T-cell (primary cell): ENCODE results near the gene ING1. TPM values are rescaled to one million over a fixed set of nuclear protein-coding genes. Genes with fewer than 3 reads are reported as not detected.
"Not testable (repeated sequence)": the region's sequence is repeated elsewhere in the genome, so short reads cannot be mapped to it uniquely, and the experiment has no call there.

ENCODE experiments used
- ATAC-seq, 4 experiments: fragments of 200-7000 bp in 3 of 4; fragments of 150-1000 bp in 1 of 4; cut with Tn5 transposase; replicated peaks in 1 of 4; 1 replicate in 3 of 4; 2 replicates in 1 of 4; pipeline ENCODE4 v1.10.0; 2021; ENCODE audit warnings: moderate library complexity in 3 of 4, mild to moderate bottlenecking in 2 of 4, moderate number of reproducible peaks in 1 of 4
- CTCF ChIA-PET, 2 donors: fragments of 300-600 bp; sonication (Branson Sonifier 250); formaldehyde crosslinking; loops; one replicate each; lab custom pipeline; 2022; ENCODE audit warnings: antibody characterized with exemption in 2 of 2; lab: Charles Lee
- POLR2A ChIA-PET, 2 donors: fragments of 300-600 bp; sonication (Branson Sonifier 250); formaldehyde crosslinking; loops; one replicate each; lab custom pipeline; 2022; ENCODE audit warnings: antibody characterized with exemption in 2 of 2; lab: Charles Lee
- DNase-seq, 35 experiments: peaks; one replicate each; pipeline versions ENCODE4 v3.0.0 to v3.0.0-alpha.2; 2013 to 2023
- H3K27ac ChIP-seq: one replicate; pipeline ENCODE4 v1.5.1; 2013; ENCODE audit warnings: low read length
- H3K27me3 ChIP-seq, 2 experiments: replicated peaks in 1 of 2; 1 replicate in 1 of 2; 2 replicates in 1 of 2; pipeline versions ENCODE4 v1.6.1 to v1.7.0; 2013; ENCODE audit warnings: low read length in 1 of 2, mixed read lengths in 1 of 2; ENCODE audit not compliant: control insufficient read depth in 2 of 2, insufficient read depth in 2 of 2; ENCODE audit errors: extremely low read depth in 1 of 2
- H3K36me3 ChIP-seq, 2 donors: 1 replicate in 1 of 2; 2 replicates in 1 of 2; pipeline versions ENCODE4 v1.6.1 to v1.7.0; 2013; ENCODE audit warnings: low read length in 1 of 2; ENCODE audit not compliant: control insufficient read depth in 2 of 2, insufficient read depth in 1 of 2; ENCODE audit errors: extremely low read depth in 1 of 2
- H3K4me1 ChIP-seq, 2 experiments: 1 replicate in 1 of 2; 2 replicates in 1 of 2; pipeline versions ENCODE4 v1.6.1 to v1.7.0; 2013; ENCODE audit warnings: low read length in 2 of 2, mixed read lengths in 1 of 2; ENCODE audit not compliant: insufficient read depth in 2 of 2, control insufficient read depth in 1 of 2; ENCODE audit errors: extremely low read depth in 1 of 2
- H3K4me3 ChIP-seq, 2 donors: 1 replicate in 1 of 2; 2 replicates in 1 of 2; pipeline versions ENCODE4 v1.5.1 to v1.7.0; 2013; ENCODE audit warnings: mild to moderate bottlenecking in 2 of 2, low read length in 1 of 2, moderate library complexity in 1 of 2; ENCODE audit not compliant: control insufficient read depth in 1 of 2; ENCODE audit errors: extremely low read depth in 1 of 2
- H3K9me3 ChIP-seq: 2 replicates; pipeline ENCODE4 v1.7.0; 2013
- H3K27ac Mint-ChIP-seq, 2 donors: one replicate each; pipeline ENCODE4 v1.8.0; 2020 to 2021; ENCODE audit warnings: mild to moderate bottlenecking in 2 of 2, mixed read lengths in 2 of 2
- H3K27me3 Mint-ChIP-seq, 2 donors: one replicate each; pipeline ENCODE4 v1.8.0; 2021 to 2022; ENCODE audit warnings: mixed read lengths in 2 of 2
- H3K36me3 Mint-ChIP-seq: one replicate; pipeline ENCODE4 v1.8.0; 2021; ENCODE audit warnings: mixed read lengths
- H3K4me1 Mint-ChIP-seq, 3 donors: one replicate each; pipeline ENCODE4 v1.8.0; 2020 to 2022; ENCODE audit warnings: mixed read lengths in 3 of 3, mild to moderate bottlenecking in 1 of 3
- H3K4me3 Mint-ChIP-seq, 3 donors: one replicate each; pipeline ENCODE4 v1.8.0; 2020 to 2022; ENCODE audit warnings: mild to moderate bottlenecking in 3 of 3, mixed read lengths in 3 of 3, moderate library complexity in 3 of 3
- H3K9me3 Mint-ChIP-seq, 3 donors: one replicate each; pipeline ENCODE4 v1.8.0; 2020 to 2022; ENCODE audit warnings: mixed read lengths in 3 of 3
- WGBS: methylation state at CpG from one replicate; pipeline ENCODE4 v1.1.5; 2013; ENCODE audit warnings: missing lambda C conversion rate; ENCODE audit not compliant: insufficient coverage; 5-methylcytosine and 5-hydroxymethylcytosine counted together
- total RNA-seq, 35 experiments: library from RNA in 6 of 35; stranded (reverse) in 6 of 35; fragments of 120-200 nt in 1 of 35; gene quantifications; one replicate each; pipeline versions ENCODE4 v1.2.1 to v1.2.4 and lab custom pipeline; 2013 to 2026

The ING1 gene
- total RNA-seq, 5 donors from 2014 or later (not counting 1 experiment from before 2014, with no cell fraction given): 9.9 to 29.4 (median 25.8) TPM

GRCh38 chr13:110689041-110689440, 24.5 kb upstream of the ING1 start:
- Mint-ChIP-seq H3K27ac (peak overlapping the region in 1 of 2 donors; percentile 6), H3K9me3 (no peaks in the 10 kb centered on the region), H3K4me1 (peaks cover 0 to 7% (median 3%) of the 10 kb centered on the region in 3 donors), H3K4me3 (no peak overlapping the region), H3K36me3 (peaks cover 26% of the 10 kb centered on the region), H3K27me3 (no peaks in the 10 kb centered on the region)
- CTCF ChIA-PET: no interaction called here
- WGBS: 96% methylated on average over 7 of the region's 9 CpGs
- DNase-seq (no peak), ATAC-seq (no peak)
- Histone ChIP-seq H3K27me3 (no peaks in the 10 kb centered on the region), H3K4me3 (no peak overlapping the region), H3K4me1 (no peaks in the 10 kb centered on the region), H3K36me3 (peaks cover 16 to 42% of the 10 kb centered on the region in 2 donors), H3K9me3 (no peaks in the 10 kb centered on the region), H3K27ac (no peak overlapping the region)
- POLR2A ChIA-PET: no interaction called here

DNA sequence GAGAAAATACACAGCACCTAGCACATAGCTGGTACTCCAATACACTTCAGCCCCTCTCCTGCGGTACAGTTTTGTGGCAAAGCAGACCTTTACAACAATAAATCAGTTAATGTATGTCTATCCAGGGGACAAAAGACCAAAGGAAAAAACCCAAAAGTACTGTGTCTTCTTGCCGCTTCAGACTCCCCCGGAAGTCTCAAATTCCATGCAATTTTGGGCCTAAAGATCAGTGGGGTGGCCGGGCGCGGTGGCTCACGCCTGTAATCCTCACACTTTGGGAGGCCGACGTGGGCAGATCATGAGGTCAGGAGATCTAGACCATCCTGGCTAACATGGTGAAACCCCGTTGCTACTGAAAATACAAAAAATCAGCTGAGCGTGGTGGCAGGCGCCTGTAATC, 23.8 kb upstream of the ING1 start:
- ChIA-PET CTCF (no interaction called here), POLR2A (no interaction called here)
- Mint-ChIP-seq H3K4me3 (no peak overlapping the region), H3K27me3 (no peaks in the 10 kb centered on the region), H3K9me3 (no peaks in the 10 kb centered on the region), H3K27ac (no peak overlapping the region), H3K4me1 (peaks cover 0 to 7% (median 3%) of the 10 kb centered on the region in 3 donors), H3K36me3 (peaks cover 26% of the 10 kb centered on the region)
- Histone ChIP-seq H3K4me3 (no peak overlapping the region), H3K9me3 (no peaks in the 10 kb centered on the region), H3K27ac (no peak overlapping the region), H3K27me3 (no peaks in the 10 kb centered on the region), H3K36me3 (peaks cover 16 to 42% of the 10 kb centered on the region in 2 donors), H3K4me1 (no peaks in the 10 kb centered on the region)
- WGBS: 85% methylated on average over 12 of the region's 12 CpGs
- DNase-seq (no peak), ATAC-seq (no peak)

- ChIA-PET CTCF (no interaction called here), POLR2A (interaction anchor here in 1 of 2 donors (0.6 kb wide), 1 partner anchor 528 kb away, joined by 4 read pairs; no protein-coding TSS in a partner anchor)
- H3K9me3 Mint-ChIP-seq: no peaks in the 10 kb centered on the region
- no peak overlapping the region for H3K27ac Mint-ChIP-seq
- H3K4me1 Mint-ChIP-seq: peaks cover 0 to 7% (median 0%) of the 10 kb centered on the region in 3 donors
- H3K36me3 Mint-ChIP-seq: peaks cover 20% of the 10 kb centered on the region
- ATAC-seq: no peak
- no peak overlapping the region for H3K27ac ChIP-seq
- H3K4me1 ChIP-seq: no peaks in the 10 kb centered on the region
- H3K36me3 ChIP-seq: peaks cover 16 to 40% of the 10 kb centered on the region in 2 donors
- over 99% methylated on average over 8 of the region's 8 CpGs for WGBS
- no peak for DNase-seq
- no peaks in the 10 kb centered on the region for H3K27me3 ChIP-seq
- no peaks in the 10 kb centered on the region for H3K9me3 ChIP-seq
- no peak overlapping the region for H3K4me3 Mint-ChIP-seq
- H3K4me3 ChIP-seq: no peak overlapping the region
- no peaks in the 10 kb centered on the region for H3K27me3 Mint-ChIP-seq
Measured at GRCh38 chr13:110690516-110690915, 23.0 kb upstream of the ING1 start.

DNA sequence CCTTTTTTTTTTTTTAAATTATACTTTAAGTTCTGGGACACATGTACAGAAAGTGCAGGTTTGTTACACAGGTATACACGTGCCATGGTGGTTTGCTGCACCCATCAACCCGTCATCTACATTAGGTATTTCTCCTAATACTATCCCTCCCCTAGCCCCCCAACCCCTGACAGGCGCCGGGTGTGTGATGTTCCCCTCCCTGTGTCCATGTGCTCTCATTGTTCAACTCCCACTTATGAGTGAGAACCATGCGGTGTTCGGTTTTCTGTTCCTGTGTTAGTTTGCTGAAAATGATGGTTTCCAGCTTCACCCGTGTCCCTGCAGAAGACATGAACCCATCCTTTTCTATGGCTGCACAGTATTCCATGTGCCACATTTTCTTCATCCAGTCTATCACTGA, 17.7 kb upstream of the ING1 start:
- H3K27ac ChIP-seq, DNase-seq, H3K27me3 Mint-ChIP-seq, H3K9me3 Mint-ChIP-seq, H3K9me3 ChIP-seq, H3K4me3 ChIP-seq, H3K4me3 Mint-ChIP-seq, ATAC-seq, H3K4me1 ChIP-seq, CTCF ChIA-PET, H3K27me3 ChIP-seq, POLR2A ChIA-PET, H3K27ac Mint-ChIP-seq: not testable (repeated sequence)
- Mint-ChIP-seq H3K36me3 (peaks cover 37% of the 10 kb centered on the region), H3K4me1 (peaks cover 15 to 29% (median 23%) of the 10 kb centered on the region in 3 donors)
- WGBS: 100% methylated on average over 2 of the region's 7 CpGs
- peaks cover 17 to 53% of the 10 kb centered on the region in 2 donors for H3K36me3 ChIP-seq

GRCh38 chr13:110696776-110697175, 16.7 kb upstream of the ING1 start:
- CTCF ChIA-PET: no interaction called here
- Histone ChIP-seq H3K36me3 (peaks cover 17 to 59% of the 10 kb centered on the region in 2 donors), H3K9me3 (no peaks in the 10 kb centered on the region), H3K27ac (no peak overlapping the region), H3K4me3 (no peak overlapping the region), H3K4me1 (peaks cover 0 to 7% of the 10 kb centered on the region in 2 experiments), H3K27me3 (no peaks in the 10 kb centered on the region)
- no peaks in the 10 kb centered on the region for H3K27me3 Mint-ChIP-seq
- H3K36me3 Mint-ChIP-seq: peaks cover 37% of the 10 kb centered on the region
- ATAC-seq: no peak
- H3K27ac Mint-ChIP-seq: no peak overlapping the region
- no peak overlapping the region for H3K4me3 Mint-ChIP-seq
- peaks cover 19 to 32% (median 28%) of the 10 kb centered on the region in 3 donors for H3K4me1 Mint-ChIP-seq
- no peak for DNase-seq
- H3K9me3 Mint-ChIP-seq: no peaks in the 10 kb centered on the region
- POLR2A ChIA-PET: no interaction called here
- 94% methylated on average over 9 of the region's 10 CpGs for WGBS

GRCh38 chr13:110697842-110698241, 15.7 kb upstream of the ING1 start:
- ChIA-PET POLR2A (no interaction called here), CTCF (no interaction called here)
- H3K4me3 ChIP-seq: no peak overlapping the region
- ATAC-seq: no peak
- no peaks in the 10 kb centered on the region for H3K27me3 Mint-ChIP-seq
- peaks cover 0 to 15% of the 10 kb centered on the region in 2 experiments for H3K4me1 ChIP-seq
- no peaks in the 10 kb centered on the region for H3K27me3 ChIP-seq
- H3K4me3 Mint-ChIP-seq: no peak overlapping the region
- no peak for DNase-seq
- H3K36me3 Mint-ChIP-seq: peaks cover 44% of the 10 kb centered on the region
- peaks cover 17 to 68% of the 10 kb centered on the region in 2 donors for H3K36me3 ChIP-seq
- H3K9me3 ChIP-seq: no peaks in the 10 kb centered on the region
- no CpG with 5 or more reads among the region's 4 CpGs for WGBS
- peaks cover 29 to 41% (median 37%) of the 10 kb centered on the region in 3 donors for H3K4me1 Mint-ChIP-seq
- H3K27ac ChIP-seq: no peak overlapping the region
- H3K9me3 Mint-ChIP-seq: no peaks in the 10 kb centered on the region
- no peak overlapping the region for H3K27ac Mint-ChIP-seq

DNA sequence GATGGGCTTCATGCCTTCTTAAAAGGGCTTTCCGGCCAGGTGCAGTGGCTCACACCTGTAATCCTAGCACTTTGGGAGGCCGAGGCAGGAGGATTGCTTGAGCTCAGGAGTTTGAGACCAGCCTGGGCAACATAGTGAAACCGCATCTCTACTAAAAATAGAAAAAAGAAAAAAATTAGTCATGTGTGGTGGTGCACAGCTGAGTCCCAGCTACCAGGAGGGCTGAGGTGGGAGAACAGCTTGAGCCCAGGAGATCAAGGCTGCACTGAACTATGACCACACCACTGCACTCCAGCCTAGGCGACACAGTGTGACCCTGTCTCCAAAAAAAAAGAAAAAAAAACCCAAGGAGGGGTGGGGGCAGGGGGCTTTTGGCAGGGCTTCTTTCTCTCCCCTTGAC, 14.8 kb upstream of the ING1 start:
- ATAC-seq (no peak), DNase-seq (no peak)
- H3K9me3 ChIP-seq: no peaks in the 10 kb centered on the region
- H3K4me1 Mint-ChIP-seq: peaks cover 34 to 49% (median 45%) of the 10 kb centered on the region in 3 donors
- no peak overlapping the region for H3K27ac ChIP-seq
- H3K27me3 ChIP-seq: no peaks in the 10 kb centered on the region
- H3K4me3 ChIP-seq: no peak overlapping the region
- 100% methylated on average over 1 of the region's 4 CpGs for WGBS
- H3K36me3 Mint-ChIP-seq: peaks cover 44% of the 10 kb centered on the region
- no peak overlapping the region for H3K27ac Mint-ChIP-seq
- H3K4me3 Mint-ChIP-seq: no peak overlapping the region
- H3K27me3 Mint-ChIP-seq: no peaks in the 10 kb centered on the region
- no peaks in the 10 kb centered on the region for H3K9me3 Mint-ChIP-seq
- CTCF ChIA-PET: no interaction called here
- peaks cover 12 to 68% of the 10 kb centered on the region in 2 donors for H3K36me3 ChIP-seq
- H3K4me1 ChIP-seq: peaks cover 0 to 21% of the 10 kb centered on the region in 2 experiments
- POLR2A ChIA-PET: no interaction called here
